Mammary epithelial cell (primary cell): ENCODE measurements around the gene CAMK2B.

ENCODE experiments used
- CTCF ChIP-seq, 2 donors: IDR thresholded peaks in 1 of 2; conservative IDR thresholded peaks in 1 of 2; 2 replicates each; pipeline ENCODE4 v1.5.1; 2011 to 2012; ENCODE audit warnings: inconsistent platforms in 2 of 2, low read length in 2 of 2, mild to moderate bottlenecking in 2 of 2, control low read depth in 1 of 2, low read depth in 1 of 2; ENCODE audit not compliant: insufficient read depth in 1 of 2; ENCODE audit errors: extremely low read depth in 1 of 2
- EZH2 ChIP-seq: IDR thresholded peaks from 2 replicates; pipeline ENCODE4 v1.6.1; 2012; ENCODE audit warnings: low read length, inconsistent platforms, borderline replicate concordance

DNA sequence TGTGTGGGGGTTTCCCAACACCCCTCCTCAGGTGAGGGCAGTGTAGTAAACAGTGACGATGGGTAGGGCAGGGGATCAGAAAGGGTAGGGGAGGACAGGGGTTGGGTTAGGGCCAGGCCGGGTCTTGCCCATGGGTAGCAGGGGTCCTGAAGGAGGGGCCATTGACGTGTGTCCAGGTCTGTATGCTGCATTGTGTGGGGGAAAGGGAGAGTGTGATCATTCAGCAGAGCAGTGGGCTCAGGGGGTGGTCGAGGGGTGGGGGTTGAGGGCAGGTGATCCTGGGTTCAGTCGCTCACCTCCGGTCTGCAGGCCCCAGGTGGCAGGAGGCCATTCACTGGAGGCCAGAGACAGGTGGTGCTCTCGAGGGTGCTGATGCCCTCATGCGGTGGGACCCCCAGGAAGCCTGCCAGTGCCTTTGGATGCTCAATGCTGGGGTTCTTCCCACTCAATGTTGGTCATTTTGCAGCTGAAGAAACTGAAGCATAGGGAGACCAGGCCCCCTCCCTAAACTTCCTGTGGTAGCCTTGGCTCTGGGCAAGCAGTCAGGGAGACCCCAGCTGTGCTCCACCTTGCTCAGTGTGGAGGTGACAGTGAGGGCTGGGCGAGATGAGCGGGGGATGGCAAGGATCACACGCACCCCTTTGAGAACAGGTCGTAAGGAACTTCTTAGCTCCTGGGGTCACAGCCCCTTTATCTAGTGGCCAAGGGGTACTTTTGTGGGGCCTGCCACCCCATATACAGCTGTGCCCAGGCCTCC lies 48.8 kb upstream of the CAMK2B start:
- no peak for TF ChIP-seq CTCF (conservative IDR thresholded peaks at IDR 0.05 in 1 of 2, IDR thresholded peaks at IDR 0.05 in 1 of 2; ENCODE audit: extremely low read depth in 1 of 2, insufficient read depth in 1 of 2, low read depth in 1 of 2, low read length in 2 of 2)
- no peak for TF ChIP-seq EZH2
